C4-2B (cell line): ENCODE measurements around the gene C19orf81.

Experiments
- H3K27ac ChIP-seq: fragments of 450-650 bp; 2 replicates; pipeline ENCODE4 v1.5.1; 2017
- ZFX ChIP-seq: fragments of 450-650 bp; IDR thresholded peaks from 2 replicates; pipeline ENCODE4 v1.6.1; 2017
- TF ChIP-seq, protein P1 (sequence below): fragments of 450-650 bp; conservative IDR thresholded peaks from 2 replicates; pipeline ENCODE4 v1.5.1; 2017; ENCODE audit warnings: mild to moderate bottlenecking

The C19orf81 gene

DNA sequence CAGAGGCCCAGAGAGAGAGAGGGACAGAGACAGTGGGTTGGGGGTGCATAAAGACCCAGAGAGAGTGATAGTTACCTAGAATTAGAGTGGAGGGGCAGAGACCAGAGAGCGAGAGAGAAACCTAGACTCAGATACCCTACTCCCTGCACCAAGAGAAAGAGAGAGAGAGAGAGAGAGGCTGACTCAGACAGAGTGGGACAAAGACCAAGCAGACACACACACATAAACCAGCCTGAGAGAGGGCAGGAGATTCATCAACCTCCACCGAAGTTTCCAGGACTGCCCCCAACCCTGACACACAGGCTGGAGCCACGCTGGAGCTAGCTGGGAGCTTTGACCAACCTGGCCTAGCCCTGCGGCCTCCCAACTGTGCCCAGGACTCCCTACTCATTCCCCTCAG lies 22.4 kb upstream of the C19orf81 start:
- H3K27ac ChIP-seq: no peak overlapping the region
- TF ChIP-seq ZFX: no peak
- TF ChIP-seq, protein P1, sequence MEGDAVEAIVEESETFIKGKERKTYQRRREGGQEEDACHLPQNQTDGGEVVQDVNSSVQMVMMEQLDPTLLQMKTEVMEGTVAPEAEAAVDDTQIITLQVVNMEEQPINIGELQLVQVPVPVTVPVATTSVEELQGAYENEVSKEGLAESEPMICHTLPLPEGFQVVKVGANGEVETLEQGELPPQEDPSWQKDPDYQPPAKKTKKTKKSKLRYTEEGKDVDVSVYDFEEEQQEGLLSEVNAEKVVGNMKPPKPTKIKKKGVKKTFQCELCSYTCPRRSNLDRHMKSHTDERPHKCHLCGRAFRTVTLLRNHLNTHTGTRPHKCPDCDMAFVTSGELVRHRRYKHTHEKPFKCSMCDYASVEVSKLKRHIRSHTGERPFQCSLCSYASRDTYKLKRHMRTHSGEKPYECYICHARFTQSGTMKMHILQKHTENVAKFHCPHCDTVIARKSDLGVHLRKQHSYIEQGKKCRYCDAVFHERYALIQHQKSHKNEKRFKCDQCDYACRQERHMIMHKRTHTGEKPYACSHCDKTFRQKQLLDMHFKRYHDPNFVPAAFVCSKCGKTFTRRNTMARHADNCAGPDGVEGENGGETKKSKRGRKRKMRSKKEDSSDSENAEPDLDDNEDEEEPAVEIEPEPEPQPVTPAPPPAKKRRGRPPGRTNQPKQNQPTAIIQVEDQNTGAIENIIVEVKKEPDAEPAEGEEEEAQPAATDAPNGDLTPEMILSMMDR: no peak

DNA sequence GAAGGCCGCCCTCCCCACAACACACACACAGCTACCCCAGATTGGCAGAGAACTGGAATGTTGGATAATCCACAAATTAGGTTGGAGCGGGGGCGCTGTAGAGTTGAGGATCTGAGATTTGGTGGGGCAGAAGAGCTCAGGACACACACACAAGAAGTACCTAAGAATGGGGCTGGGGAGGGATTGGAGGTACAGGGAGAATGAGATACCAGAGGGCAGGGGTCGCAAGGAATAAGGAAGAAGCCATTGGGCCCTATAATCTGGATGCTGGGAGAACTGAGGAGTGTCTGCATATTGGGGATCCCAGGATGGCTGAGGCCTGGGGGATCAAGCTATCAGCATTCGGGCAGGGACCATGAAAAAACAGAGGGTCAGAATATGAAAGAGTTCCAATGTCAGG lies 21.1 kb upstream of the C19orf81 start:
- TF ChIP-seq, protein P1: no peak
- TF ChIP-seq ZFX: no peak

DNA sequence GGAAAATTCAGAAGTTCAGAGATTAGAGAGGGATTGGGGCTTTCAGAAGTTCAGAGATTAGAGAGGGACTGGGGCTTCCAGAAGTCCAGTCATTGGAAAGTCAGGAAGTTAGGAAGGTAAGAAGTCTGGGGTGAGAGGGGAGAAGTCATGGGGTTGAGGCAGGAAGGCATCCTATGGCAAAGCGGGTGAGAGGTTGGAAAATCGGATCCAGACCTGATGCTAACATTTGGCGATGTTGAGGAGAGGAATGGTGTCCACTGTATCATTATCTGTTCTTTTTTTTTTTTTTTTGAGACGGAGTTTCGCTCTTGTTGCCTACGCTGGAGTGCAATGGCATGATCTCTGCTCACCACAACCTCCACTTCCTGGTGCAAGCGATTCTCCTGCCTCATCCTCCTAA lies 20.7 kb upstream of the C19orf81 start:
- no peak overlapping the region for H3K27ac ChIP-seq
- TF ChIP-seq, protein P1: no peak
- TF ChIP-seq ZFX: no peak

More for the DNA sequence above, 21.1 kb upstream of the C19orf81 start:
- no peak overlapping the region for H3K27ac ChIP-seq

DNA sequence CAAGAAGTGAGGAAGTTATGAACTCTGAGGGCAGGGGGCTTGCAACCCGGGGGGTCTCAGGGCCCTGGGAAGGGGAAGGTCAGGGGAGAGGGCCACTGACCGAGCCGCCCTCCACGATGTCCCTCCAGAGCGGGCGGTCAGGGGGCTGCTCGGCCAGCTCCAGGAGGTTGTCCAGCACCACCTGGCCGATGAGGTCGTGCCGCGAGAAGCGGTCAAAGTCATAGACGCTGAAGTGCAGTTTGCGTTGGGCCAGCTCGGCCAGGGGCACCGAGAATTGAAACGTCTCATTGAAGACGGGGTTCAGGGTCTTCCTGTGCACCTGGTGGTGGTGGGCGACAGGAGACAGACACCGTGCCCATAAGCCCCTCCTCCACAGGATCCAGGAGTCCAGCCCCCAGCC lies 20.1 kb upstream of the C19orf81 start:
- TF ChIP-seq ZFX: no peak
- TF ChIP-seq, protein P1: no peak
- no peak overlapping the region for H3K27ac ChIP-seq

DNA sequence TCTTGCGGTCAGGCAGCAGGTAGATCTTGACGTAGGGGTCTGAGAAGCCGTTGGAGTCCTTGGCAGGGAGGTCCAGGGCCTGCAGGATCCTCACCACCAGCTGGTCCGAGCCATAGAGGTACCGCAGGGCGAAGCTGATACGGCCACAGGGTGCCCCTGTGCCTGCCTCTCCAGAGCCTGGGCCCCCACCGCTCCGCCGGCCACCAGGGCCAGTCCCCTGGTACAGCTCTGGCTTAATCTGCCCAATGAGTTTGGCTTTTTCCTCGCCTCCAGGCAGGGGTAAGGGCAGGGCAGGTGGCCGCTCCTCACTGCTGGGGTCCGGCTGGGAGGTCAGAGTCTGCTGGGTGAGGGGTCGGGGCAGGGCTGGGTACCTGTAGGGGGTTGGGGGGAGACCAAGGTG lies 19.4 kb upstream of the C19orf81 start:
- H3K27ac ChIP-seq: no peak overlapping the region
- no peak for TF ChIP-seq ZFX
- TF ChIP-seq, protein P1: no peak

DNA sequence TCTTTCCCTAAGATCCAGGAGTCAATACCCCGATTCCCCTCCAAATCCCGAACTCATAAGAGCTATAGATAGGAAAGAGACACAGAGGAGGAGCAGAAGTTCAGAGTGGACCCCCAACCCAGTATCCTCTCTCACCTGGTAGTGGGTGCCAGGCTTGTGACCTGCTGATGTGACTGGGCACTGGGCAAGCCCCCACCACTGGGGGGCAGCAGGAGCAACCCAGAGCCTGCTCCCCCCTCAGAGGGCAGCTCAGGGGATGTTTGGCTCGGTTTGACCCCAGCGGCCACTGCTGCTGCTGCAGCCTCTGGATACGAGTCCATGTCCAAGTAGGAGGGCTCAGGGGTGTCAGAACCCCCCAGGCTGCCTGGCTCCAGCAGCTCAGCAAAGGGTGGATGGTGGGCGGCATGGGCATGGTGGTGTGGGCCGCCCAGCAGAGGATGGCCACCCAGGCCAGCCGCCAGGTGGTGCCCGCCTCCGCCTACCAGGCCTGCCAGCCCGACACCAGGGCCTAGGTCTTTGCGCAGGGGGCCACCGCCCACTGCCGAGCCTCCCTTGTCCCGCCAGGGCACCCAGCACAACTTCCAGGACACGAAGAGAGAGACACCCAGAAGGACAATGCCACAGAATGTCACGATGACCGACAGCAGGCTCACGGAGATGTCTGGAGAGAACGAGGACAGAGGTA lies 17.0 kb upstream of the C19orf81 start:
- H3K27ac ChIP-seq: no peak overlapping the region
- TF ChIP-seq, protein P1: no peak; the same call in 1 of the 2 replicates
- no peak for TF ChIP-seq ZFX

DNA sequence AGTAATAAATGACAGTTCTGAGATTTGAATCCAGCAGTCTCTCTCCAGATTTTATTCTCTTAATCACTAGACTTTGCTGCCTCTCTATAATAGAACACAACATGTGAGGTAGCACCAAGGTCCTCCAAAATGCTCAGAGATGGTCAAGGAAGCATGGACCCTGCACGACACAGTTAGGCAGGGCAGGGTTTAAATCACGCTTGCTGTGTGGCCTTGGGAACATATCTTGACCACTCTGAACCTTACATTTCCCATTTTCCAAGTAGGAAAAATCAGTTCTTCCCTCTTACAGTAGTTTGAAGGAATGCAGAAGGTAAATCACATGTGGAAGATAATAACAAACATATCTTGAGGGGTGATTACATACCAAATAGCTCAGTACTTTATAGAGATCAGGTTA lies 15.9 kb upstream of the C19orf81 start:
- no peak overlapping the region for H3K27ac ChIP-seq
- no peak for TF ChIP-seq ZFX
- TF ChIP-seq, protein P1: no peak
